GM19397 (cell line): Measurements from ENCODE around the gene BEND7.
"Not testable (repeated sequence)": the region's sequence is repeated elsewhere in the genome, so short reads cannot be mapped to it uniquely, and the experiment has no call there.

Experiments used
- ATAC-seq: cut with Tn5 transposase; IDR thresholded peaks from one replicate; pipeline ENCODE4 v1.9.1; 2021; ENCODE audit warnings: mild to moderate bottlenecking, moderate library complexity; ENCODE audit not compliant: unreplicated experiment

Gene BEND7

DNA sequence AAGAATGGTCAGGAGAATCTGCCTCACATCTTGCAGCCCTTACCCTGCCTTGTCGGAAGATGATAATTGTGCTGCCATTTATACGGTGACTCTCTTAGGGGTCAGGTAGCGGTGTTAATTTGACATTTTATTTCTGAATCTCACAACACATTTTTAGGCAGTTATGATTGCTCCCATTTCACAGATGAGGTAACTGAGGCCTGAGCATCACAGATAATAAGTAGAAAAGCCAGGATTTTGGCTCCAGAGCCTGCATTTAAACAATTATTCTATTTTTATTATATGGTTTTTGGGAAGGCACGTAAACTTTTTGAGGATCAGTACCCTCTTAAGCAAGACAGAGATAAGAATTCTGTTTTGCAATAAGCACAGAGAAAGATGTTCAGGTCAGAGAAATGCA is 103.4 kb downstream of the BEND7 start:
- no peak for ATAC-seq

DNA sequence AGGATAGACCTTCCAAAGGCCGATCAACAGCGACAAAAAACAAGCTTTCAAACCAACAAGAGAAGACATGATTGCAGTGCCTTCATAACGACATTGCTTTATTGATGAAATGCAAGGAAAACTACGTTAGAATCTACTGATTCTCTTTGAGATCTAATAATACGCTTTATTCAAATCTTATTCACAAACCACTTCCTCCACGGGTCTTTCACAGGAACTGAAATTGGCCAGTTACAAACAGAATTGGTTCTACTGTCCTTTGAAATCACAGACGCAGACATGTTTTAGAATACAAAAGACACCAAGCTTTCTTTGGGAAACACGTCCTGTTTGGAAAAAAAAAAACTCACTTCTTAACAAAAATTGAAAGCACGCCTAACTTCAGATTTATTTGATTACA is 106.0 kb downstream of the BEND7 start:
- no peak for ATAC-seq

DNA sequence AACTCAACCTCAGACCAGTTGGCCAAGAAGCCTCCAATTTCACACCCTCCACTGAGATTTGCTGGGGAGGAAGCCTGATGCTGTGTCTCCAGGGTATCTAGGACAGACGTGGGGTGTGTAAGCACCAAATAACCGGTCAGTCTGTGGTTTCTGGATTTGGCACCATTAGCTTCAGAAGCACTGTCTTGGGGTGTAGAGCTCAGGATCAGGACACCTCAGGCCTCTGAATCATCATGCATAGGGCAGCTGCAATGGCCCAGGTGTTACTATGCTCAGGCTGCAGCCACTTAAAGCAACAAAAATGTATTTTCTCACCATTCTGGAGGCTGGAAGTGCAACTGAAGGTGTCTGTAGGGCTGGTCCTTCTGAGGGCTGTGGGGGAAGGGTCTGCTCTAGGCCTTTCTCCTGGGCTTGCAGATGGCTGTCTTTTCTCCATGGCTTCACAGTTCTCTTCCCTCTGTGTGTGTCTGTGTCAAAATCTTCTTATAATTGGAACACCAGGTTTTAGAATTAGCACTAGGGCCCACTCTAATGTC is 107.4 kb downstream of the BEND7 start:
- ATAC-seq, result no peak

DNA sequence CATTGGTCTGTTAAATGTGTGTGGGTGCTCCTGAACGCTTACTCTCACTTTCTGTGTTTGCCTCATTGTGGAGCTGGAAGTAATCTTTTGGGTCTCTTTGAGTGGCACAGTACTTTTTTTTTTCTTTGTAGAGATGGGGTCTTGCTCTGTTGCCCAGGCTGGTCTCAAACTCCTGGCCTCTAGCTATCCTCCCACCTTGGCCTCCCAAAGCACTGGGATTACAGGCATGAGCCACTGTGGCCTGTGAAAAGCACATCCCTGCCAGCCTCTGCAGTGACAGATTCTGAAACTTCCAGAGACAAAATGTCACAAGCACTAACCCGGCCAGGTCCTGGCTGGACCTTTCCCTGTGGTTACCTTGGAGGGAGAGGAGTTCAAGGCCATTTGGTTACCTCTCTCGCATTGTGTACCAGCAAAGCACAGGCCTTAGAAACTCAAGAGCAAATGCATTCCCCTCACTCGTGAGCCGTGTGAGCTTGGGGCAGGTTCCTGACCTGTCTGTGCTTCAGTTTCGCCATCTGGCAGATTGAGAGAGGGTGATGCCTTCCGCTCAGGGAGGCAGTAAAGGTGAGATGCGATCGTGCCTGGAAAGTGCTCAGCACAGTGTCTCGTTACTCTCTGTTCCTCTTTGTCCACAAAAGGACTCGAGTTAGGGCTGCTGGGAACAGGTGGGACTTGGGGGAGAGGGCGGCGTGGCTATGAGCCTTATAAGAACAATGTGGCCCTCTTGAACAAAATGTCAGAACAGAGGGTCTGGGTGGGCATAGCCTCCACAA is 108.1 kb downstream of the BEND7 start:
- no peak for ATAC-seq

DNA sequence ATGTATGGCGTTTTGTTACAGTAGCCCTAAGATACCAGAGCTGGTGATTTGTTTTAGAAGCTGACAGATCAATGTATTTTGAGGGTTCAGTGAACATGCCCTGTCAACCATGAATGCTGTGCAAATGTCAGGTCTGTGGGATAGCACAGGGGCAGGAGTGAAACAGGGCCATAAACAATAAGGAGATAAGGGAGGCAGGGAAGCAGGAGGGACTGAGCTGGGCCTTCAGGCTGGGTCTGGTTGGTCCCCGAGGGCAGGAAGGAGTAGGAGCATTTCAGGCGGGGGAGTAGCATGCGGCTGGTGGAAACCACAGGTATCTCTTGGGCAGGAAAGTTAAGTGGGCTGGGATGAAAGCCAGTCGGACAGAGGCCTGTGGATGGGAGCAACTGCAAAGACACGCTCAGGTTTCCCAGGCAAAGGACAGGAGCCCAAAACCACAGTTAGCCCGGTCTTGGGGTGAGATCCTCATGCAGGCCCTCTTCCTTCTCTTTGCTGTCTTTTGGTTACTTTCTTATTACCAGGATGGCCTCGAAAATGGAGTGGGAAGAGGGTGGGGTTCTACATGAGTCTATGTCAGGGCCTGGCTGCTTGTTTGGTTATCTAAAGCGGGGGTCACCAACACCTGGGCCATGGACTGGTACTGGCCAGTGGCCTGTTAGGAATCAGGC is 111.2 kb downstream of the BEND7 start:
- ATAC-seq, result no peak

DNA sequence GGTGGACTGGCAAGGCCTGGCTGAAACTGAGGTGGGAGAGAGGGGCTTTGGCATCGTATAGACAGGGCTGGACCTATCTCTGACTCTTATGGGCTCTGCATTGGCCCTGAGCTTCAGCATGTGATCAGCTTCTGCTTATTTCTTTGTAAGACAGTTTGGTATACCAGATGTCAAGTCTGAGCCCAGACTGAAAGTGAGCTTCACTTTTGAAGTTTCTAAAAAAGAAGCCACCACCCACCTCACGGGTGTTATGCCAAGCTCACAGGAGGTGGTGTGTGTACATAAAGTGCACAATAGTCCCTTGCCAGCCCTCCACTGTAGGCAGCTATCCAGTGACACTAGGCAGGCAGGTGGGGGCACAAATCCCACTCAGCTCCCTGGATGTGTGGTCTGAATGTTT is 112.1 kb downstream of the BEND7 start:
- no peak for ATAC-seq

DNA sequence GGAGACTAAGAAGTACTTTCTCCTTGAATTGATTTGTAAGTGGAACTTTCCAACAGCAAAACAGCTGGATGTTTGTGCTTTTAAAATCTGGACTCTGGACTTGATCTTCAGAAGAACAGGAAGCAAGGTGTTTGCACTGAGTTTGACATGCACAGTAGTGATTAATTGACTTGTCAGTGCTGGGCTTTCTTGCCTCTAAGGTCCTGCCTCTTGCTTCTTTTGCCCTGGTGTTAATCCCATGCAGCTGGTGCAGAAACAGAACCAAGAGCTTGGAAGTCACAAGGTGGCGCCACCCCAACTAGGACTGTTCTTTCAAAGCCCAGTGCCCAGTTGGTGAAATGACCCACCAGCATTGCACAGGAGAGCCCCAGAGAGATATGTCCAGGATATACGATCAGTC is 114.0 kb downstream of the BEND7 start:
- ATAC-seq, result no peak

DNA sequence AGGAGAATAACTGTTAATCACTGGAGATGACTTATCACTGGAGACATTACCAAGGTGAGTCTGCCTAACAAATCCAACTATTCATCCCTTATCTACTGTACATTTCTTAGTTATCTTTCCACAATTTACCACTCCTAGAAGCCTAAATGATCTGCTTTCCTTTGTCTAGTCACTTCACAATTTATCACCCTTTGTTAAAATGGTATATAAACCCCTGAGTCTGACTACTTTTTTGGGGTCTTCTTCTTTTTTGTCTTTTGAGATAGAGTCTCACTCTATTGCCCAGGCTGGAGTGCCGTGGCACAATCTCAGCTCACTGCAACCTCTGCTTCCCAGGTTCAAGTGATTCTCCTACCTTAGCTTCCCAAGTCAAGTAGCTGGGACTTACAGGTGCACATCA is 114.7 kb downstream of the BEND7 start:
- ATAC-seq, result no peak

DNA sequence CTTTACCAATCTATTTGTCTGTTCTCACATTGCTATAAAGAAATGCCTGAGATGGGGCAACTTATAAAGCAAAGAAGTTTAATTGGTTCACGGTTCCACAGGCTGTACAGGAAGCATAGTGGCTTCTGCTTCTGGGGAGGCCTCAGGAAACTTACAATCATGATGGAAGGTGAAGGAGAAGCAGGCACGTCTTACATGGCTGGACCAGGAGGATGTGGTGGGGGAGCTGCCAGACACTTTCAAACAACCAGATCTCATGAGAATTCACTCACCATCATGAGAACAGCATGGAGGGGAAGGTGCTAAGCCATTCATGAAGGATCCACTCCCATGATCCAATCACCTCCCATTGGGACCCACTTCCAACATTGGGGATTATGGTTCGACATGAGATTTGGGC is 115.9 kb downstream of the BEND7 start:
- ATAC-seq, result no peak

DNA sequence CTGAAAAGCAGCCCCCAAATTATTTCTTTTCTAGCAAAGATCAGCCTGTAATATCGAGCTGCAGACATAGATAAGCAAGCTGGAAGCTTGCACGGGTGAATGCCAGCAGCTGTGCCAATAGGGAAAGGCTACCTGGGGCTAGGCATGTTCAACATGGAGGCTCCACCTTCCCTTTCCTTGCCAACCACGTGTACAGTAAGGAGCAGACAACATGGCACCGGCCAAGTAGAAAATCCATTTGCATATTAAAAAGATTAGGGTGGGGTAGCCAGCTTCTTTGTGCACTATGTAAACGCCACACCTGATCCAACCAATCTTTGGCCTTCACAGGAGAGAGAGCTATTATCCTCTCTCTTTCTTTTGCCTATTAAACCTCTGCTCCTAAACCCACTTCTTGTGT is 124.0 kb downstream of the BEND7 start:
- ATAC-seq, result no peak

DNA sequence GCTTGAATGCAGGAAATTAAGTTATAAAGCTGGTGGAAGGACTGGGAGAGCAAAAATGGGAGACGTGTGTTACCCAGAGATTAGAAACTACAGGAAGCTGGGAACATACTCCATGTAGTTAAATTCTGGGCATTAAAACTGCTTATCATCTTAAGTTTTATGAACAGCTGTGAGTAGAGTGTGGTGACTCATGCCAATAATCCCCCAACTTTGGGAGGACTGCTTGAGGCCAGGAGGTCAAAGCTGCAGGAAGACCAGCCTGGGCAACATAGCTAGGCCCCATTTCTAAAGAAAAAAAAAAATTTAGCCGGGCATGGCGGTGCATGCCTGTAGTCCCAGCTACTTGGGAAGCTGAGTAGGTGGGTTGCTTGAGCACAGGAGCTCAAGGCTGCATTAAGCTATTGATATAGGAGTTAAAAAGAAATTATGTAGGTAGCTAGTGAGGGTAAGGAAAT is 124.5 kb downstream of the BEND7 start:
- no peak for ATAC-seq

DNA sequence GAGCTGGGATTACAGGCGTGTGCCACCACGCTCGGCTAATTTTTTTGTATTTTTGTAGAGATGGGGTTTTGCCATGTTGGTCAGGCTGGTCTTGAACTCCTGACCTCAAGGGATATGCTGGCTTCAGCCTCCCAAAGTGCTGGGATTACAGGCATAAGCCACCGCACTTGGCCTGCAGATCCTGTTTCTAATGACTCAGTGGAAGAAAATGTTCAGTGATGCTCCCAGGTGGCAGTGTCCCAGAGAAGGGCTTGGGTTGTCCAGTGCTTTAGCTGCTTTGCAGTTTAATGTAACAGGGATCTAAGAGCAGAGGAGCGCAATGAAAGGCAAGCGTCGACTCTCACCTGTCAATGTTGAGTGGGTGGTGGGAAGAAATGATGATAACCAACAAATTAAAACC is 125.4 kb downstream of the BEND7 start:
- ATAC-seq, result not testable (repeated sequence)

DNA sequence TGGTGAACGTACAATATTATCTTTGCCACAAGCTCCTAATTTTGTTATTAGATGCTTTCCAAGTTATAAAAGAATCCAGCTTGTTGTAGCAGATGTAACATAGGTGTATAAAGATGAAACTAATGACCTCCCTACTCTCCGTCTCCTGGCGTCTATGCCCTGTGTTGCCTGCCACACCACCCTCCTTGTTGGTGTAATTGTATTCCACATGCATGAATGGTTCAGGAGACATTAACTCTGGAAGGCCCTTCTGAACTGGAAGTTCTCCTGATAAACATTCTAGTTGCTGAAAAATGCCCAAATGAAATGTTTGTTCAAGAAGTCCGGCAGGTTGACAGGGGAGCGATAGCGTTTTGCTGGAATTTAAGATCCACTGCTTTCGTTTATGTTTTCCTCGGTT is 126.8 kb downstream of the BEND7 start:
- no peak for ATAC-seq

DNA sequence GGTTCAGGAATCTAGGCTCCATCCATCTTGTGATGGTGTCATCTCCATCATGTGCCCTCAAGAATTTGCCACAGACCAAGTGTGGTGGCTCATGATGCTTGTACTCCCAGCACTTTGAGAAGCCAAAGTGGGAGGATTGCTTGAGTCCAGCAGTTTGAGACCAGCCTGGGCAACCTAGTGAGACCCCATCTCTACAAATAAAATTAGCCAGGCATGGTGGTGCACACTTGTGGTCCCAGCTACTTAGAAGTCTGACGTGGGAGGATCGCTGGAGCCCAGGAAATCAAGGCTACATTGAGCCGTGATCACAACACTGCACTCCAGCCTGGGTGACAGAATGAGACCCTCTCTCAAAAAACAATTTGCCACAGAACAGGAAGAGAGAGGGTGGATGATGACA is 127.7 kb downstream of the BEND7 start:
- no peak for ATAC-seq

DNA sequence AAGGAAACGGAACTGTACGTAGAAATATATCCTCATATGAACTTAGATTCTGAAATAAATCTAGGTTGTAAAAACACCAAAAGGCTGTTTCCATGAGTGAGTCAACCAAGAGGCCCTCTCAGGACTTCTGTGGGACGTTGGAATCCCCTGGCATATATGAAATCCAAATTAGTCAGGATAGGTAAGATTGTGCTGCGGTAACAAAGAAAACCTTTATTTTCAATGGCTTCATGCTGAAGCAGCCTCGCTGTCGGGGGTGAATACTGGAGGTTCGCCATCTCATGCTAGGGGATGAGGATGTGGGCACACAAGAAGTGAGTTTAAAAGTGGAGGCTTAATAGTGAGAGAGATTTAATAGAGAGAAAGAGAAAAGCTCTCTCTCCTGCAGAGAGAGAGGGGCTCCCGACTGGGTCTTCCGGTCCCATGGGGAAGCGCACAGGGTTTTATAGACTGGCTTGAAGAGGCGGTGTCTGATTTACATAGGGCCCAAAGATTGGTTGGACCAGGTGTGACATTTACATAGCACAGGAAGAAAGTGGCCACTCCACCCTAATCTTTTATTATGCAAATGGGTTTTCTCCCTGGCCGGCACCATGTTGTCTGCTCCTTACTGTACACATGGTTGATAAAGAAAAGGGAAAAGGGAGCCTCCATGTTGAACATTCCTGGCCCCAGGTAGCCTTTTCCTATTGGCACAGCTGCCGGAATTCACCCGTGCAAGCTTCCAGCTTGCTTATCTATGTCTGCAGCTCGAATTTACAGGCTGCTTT is 128.4 kb downstream of the BEND7 start:
- ATAC-seq, result no peak

DNA sequence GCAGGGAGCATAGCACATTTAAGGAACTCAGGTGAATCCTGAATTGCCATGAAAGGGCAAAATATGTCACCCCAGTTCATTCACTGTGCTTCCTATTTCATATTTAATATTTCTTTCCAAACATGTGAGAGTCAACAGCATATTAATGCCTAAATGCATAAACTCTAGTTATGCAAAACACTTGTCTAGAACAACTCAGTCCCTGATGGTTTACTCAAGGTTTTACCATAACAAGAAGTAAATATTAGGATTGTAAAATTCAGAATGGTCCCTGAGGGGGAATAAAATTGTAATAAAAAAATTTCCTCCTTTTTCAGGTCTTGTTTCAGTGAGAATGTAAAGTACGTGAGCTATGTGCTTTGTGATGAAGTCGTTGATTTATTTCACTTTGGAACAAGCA is 129.1 kb downstream of the BEND7 start:
- ATAC-seq, result no peak

DNA sequence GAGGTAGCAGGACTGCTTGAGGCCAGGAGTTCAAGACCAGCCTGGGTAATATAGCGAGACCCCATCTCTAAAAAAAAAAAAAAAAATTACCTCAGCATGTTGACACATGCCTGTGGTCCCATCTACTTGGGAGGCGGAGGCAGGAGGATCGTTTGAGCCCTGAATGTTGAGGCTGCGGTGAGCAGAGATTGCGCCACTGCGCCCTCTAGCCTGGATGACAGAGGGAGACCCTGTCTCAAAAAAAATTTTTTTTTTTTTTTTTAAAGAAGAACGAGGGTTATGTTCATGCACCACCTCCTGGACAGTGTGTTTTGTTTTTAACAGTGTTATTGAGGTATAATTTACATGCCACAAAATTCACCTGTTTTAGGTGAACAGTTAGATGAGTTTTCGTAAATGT is 129.6 kb downstream of the BEND7 start:
- no peak for ATAC-seq

DNA sequence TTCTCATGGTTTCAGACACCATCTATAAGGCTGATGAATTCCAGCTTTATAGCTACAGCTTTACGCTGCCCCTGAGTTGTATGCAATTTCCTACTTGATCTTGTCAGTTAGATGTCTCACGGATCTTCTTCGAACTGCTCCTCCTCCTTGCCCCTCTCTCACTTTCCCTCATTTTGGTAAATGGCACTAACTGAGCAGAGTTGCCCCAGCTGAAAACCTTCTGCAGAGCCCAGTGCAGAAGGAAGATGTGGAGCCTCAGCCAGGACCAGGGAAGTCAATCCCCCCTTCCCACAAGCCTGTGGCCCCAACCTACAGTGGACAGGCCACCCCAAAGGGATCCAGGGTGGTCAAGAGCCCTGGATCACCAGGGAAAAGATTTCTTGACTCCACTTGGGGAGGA is 131.8 kb downstream of the BEND7 start:
- no peak for ATAC-seq

DNA sequence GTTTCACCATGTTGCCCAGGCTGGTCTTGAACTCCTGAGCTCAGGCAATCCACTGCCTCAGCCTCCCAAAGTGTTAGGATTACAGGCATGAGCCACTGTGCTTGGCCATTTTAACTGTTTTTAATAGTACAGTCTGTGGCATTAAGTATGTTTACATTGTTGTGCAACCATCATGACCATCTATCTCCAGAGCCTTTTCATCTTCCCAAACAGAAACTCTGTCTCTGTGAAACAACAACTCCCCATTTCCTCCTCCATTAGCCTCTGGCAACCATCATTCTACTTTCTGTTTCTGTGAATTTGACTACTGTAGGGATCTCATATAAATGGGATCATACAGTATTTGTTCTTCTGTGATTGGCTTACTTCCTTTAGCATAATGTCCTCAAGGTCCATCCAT is 132.4 kb downstream of the BEND7 start:
- no peak for ATAC-seq

DNA sequence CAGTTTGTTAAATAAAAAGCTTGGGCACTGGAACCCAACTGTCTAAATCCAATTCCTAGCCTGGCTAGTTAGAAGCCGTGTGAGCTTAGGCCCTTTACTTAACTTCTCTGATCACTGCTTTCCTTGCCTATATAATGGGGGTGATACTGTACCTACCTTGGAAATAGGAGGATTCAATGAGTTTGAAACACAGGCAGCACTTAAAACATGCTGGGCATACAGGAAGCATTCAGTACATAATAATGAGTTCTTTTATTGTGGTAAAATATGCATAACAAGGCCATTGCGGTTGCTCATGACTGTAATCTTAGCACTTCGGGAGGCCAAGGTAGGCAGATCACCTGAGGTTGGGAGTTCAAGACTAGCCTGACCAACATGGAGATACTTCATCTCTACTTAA is 133.3 kb downstream of the BEND7 start:
- no peak for ATAC-seq

DNA sequence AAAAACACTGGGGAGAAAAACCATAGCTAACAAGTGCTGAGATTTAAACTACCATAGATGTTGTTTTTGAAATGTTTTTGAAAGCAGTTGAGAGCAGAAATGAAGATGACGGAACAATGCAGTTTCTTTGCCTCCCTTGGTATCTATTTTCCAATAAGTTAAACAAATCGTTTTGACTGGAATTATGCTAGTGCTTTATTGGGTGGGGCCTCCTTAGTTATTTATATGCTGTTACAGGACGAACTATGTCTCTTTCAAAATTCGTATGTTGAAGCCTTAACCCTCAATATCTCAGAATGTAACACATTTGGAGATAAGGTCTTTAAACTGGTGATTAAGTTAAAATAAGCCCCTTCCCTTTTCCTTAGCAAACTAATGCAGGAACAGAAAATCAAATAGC is 135.2 kb downstream of the BEND7 start:
- no peak for ATAC-seq

DNA sequence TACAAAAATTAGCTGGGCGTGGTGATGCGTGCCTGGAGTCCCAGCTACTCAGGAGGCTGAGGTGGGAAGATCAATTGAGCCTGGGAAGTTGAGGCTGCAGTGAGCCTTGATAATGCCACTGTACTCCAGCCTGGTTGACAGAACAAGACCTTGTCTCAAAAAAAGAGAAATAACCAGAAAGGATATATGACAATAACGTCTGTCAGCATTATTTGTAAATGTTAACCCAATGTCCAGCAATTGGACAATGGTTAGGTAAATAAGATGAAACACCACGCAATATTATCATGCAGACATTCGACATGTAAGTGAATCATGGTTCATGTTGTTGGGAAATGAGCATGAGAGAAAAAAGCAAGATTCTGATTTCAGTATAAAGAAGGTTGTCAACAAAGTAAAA is 136.1 kb downstream of the BEND7 start:
- ATAC-seq, result no peak
